HL-60/S4 treated with retinoic acid at 250 ng/mL for 4 days and 3 days (cell line): ENCODE results near the gene HINT2.

Source experiments
- in situ Hi-C: fragments of 300-500 bp; cut with MboI; formaldehyde crosslinking; loops from 2 replicates; pipeline ENCODE4 v1.7.0; 2022; ENCODE audit warnings: low sequenced_read_pairs

Gene HINT2

GRCh38 chr9:35812025-35812602 is 2.7 kb downstream of the HINT2 start, which contains the start of gene SPAG8:
TSS of gene SPAG8 (minus strand) at chr9:35812262. CDS start at chr9:35812147, 115 bp downstream.
- in situ Hi-C loops: no loop called here

- in situ Hi-C loops: no loop called here
Measured at GRCh38 chr9:35811381-35812024, 3.3 kb downstream of the HINT2 start.

GRCh38 chr9:35810122-35810521 is 4.7 kb downstream of the HINT2 start:
- in situ Hi-C loops: no loop called here

GRCh38 chr9:35808433-35808832 is 6.4 kb downstream of the HINT2 start:
- in situ Hi-C loops: no loop called here

GRCh38 chr9:35806101-35806500 is 8.7 kb downstream of the HINT2 start:
- in situ Hi-C loops: no loop called here

- in situ Hi-C loops: no loop called here
Measured at GRCh38 chr9:35801328-35802128, 13.3 kb downstream of the HINT2 start.

GRCh38 chr9:35800530-35800929 is 14.3 kb downstream of the HINT2 start:
- in situ Hi-C loops: no loop called here

- in situ Hi-C loops: no loop called here
Measured at GRCh38 chr9:35798658-35799374, 16.0 kb downstream of the HINT2 start.

GRCh38 chr9:35797311-35798109 is 17.3 kb downstream of the HINT2 start:
- in situ Hi-C loops: no loop called here

GRCh38 chr9:35795695-35796094 is 19.1 kb downstream of the HINT2 start:
- in situ Hi-C loops: no loop called here

GRCh38 chr9:35793461-35793860 is 21.4 kb downstream of the HINT2 start:
- in situ Hi-C loops: no loop called here

GRCh38 chr9:35792826-35793225 is 22.0 kb downstream of the HINT2 start:
- in situ Hi-C loops: no loop called here

GRCh38 chr9:35792024-35792813 is 22.6 kb downstream of the HINT2 start:
- in situ Hi-C loops: no loop called here

- in situ Hi-C loops: no loop called here
Measured at GRCh38 chr9:35791297-35791921, 23.4 kb downstream of the HINT2 start, which contains the start of gene NPR2. TSS of gene NPR2 (plus strand) at chr9:35791591. CDS start at chr9:35792409, 818 bp downstream.

GRCh38 chr9:35790385-35791296 is 24.2 kb downstream of the HINT2 start:
- in situ Hi-C loops: no loop called here

GRCh38 chr9:35790025-35790384 is 24.8 kb downstream of the HINT2 start:
- in situ Hi-C loops: no loop called here

- in situ Hi-C loops: no loop called here
Measured at GRCh38 chr9:35789541-35789940, 25.3 kb downstream of the HINT2 start.

GRCh38 chr9:35783418-35783817 is 31.4 kb downstream of the HINT2 start:
- in situ Hi-C loops: no loop called here
